Hypothalamus (tissue), 51 donors: ENCODE data around the gene USP14.

ENCODE experiments used
- DNase-seq, 51 donors: peaks; one replicate each; lab custom pipeline; 2025; lab: John Stamatoyannopoulos, UW

USP14 gene

DNA sequence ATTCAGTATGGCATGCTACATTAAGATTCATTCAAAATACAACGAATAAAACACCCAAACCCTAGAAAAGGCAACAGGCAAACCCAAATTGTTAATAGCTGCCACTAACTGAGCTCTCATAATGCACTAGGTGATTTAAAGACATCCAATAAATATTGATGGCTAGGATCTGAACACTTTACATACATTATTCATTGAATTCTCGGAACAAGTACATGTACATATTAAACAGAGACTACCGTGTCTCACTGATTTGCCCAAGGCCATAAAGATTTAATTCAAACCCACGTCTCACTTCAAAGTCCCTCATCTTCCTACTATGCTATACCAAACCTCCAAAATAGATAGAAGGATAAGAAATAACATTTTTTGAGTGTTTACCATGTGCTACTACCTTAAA is 67.4 kb downstream of the USP14 start:
- DNase-seq = no peak

DNA sequence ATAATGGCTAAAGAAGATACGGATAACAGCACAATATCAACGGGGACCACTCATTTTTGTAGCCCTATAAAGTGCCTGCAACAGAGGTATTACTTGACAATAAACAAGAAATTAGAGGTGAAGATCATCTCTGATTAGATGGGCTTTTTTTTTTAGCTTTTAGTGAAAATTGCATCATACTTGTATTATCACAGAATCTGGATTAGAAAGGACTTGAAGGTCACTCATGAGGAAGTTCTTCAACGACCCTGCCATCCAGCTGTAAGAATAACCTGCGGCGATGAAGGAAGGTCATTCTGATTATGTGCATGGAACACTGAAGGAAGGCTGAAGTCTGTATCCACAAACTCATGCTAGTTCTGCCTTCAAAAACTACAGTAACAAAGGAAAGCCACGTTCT is 69.0 kb downstream of the USP14 start:
- DNase-seq = no peak

- no peak for DNase-seq
Measured at GRCh38 chr18:227902-228301, 69.5 kb downstream of the USP14 start.

DNA sequence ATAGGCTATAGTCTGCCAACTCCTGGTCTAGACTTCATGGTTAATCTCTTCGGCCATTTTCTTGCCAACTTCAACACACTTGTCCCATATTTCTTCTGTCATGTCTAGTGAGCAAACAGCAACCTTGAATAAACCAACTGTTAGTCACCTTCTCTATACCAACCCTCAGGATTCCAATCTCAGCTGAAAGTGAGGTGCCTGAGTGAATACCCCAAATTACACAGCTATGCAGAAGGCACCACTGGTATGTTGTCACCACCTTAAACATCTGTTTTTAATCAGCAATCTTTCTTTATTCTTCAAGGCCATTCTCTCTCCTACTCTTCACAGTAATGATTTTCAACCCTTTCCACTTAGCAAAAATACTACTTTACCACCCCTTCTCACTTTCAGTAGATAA is 70.2 kb downstream of the USP14 start:
- no peak for DNase-seq

DNA sequence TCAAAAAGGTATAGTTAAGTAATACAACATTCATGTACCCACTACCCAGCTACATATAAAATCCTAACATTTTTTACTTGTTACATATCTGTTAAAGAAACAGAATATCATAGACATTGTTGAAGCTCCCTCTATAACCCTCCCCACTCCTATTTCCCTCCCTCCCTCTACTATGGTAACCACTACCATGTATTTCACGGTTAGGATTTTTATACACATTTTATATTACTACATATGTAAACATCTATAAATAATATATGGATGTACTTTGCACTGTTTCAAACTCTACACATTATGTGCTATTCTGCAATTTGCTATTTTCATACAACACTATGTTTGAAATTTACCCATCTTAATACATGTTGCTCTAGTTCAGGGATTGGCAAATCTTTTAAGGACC is 73.2 kb downstream of the USP14 start:
- no peak for DNase-seq

GRCh38 chr18:240175-240574 is 81.8 kb downstream of the USP14 start:
- DNase-seq = no peak

DNA sequence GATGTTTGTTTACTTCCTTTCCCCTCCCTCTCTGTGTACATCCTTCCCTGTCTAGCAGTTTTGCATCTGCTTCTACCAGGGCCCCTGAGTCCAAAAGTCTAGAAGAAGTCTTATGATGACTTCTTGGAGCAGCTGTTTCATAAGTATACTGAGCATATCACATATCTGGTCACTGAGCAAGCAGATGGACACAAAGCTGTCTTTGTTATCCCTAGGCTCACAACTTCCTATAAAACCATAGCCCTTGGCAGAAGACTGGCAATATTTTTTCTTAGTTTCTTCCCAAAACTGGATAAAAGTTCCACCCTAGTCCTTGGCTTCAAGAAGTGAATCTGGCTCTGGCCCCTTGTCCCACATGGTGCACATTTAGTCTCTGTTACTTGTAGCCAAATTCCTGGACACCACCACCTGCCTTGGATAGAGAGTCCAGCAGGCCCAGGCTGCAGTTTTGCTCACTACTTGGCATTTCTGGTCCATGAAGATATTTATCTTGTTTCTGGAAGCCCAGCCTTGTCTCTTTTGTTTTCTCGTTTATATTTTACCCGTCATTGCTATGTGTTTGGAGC is 87.0 kb downstream of the USP14 start:
- DNase-seq = no peak

DNA sequence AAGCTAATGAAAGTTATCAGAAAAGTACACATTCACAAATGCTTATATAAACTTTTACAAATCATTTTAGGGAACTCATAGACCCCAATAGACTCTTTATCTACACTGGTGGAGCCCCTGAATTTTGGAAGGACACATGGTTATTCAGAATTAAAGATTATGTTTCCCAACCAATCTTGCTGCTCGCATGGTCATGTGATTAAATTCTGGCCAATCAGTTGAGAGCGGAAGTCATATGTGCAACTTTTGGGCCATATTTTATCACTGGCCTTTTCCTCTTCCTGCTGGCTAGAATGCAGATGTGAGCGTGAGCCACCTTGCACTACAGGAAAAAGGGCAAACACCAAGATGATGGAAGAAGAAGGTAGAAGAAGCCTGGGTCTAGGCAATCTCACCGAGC is 89.7 kb downstream of the USP14 start:
- DNase-seq = no peak

GRCh38 chr18:250685-251084 is 92.3 kb downstream of the USP14 start:
- no peak for DNase-seq

DNA sequence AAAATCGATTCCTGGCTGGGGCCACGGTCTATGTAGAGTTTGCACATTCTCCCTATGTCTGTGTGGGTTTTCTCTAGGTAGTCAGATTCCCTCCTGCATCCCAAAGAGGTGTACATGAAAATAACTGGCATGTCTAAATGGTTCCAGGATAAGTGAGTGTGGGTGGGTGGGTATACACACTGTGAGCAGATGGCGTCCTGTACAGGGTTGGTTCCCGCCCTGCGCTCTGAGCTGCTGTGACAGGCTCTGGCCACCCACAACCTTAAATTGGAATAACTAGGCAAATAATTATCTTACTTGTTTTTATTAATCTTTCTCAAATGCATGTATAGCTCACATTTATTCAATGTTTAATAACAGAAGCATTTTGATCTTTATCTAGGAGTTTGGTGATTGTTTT is 93.2 kb downstream of the USP14 start:
- no peak for DNase-seq

- no peak for DNase-seq
Measured at GRCh38 chr18:253121-253520, 94.8 kb downstream of the USP14 start.

- DNase-seq = no peak
Measured at GRCh38 chr18:255171-255570, 96.8 kb downstream of the USP14 start.

DNA sequence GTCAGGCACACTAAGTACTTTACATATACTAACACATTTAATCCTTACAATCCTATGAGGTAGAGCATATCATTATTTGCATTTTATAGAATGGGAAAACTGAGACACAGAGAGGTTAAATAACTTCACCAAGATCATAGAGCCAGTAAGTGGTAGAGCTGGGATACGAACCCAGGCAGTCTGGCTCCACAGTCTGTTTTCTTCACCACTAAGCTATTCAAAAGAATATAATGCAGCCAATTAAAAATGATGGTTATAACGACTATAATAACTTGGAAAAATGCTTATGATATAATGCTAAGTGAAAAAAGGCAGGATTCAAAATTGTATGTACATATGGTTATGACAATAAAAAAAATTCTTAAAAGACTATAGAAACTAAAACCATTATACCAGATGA is 102.2 kb downstream of the USP14 start:
- no peak for DNase-seq

DNA sequence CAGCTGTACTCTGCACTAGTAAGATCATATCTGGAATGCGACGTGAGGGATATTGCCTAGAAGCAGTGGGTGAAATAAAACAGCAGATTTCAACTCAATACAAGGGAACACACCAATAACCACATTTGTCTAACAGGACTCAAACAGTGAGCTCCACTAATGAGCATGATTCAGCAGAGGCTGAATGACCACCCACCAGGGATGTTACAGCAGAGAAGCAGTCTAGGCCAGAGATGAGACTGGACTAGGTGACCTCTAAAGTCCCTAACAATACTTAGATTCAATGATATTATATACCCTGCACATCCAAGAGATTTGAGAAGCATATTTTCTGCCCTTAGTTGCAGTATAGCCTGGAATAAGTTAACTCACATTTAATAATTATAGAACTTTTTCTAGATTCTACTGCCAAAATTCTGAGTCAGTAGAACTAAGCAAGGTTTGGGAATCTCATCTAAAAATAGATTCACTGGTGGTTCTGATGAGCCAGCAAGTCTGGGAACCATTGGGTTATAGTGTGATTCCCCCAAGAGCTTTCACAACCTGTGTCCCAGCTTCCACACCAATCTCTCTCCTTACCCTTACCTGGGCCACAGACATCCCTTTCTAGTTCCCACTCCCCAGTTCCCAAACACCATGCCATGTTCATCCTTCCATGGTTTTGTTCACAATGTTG is 103.2 kb downstream of the USP14 start:
- no peak for DNase-seq
